Nephron (organoid): Measurements from ENCODE around the gene DNER.

Experiments
- H3K27ac Mint-ChIP-seq, 3 experiments: 2 replicates each; pipeline ENCODE4 v1.8.0; 2020; ENCODE audit warnings: mixed read lengths in 3 of 3, mild to moderate bottlenecking in 2 of 3, moderate library complexity in 1 of 3
- H3K27me3 Mint-ChIP-seq: 2 replicates; pipeline ENCODE4 v1.8.0; 2021; ENCODE audit warnings: low read depth, mild to moderate bottlenecking, moderate library complexity, mixed read lengths
- H3K36me3 Mint-ChIP-seq: 2 replicates; pipeline ENCODE4 v1.8.0; 2020; ENCODE audit warnings: low read depth, mixed read lengths
- H3K4me1 Mint-ChIP-seq: 2 replicates; pipeline ENCODE4 v1.8.0; 2020; ENCODE audit warnings: mixed read lengths
- H3K4me3 Mint-ChIP-seq, 3 experiments: 2 replicates each; pipeline ENCODE4 v1.8.0; 2020; ENCODE audit warnings: mild to moderate bottlenecking in 3 of 3, mixed read lengths in 3 of 3, moderate library complexity in 2 of 3
- H3K9me3 Mint-ChIP-seq: 2 replicates; pipeline ENCODE4 v1.8.0; 2020; ENCODE audit warnings: mixed read lengths
- CTCF ChIP-seq, 3 experiments: fragments of 200-600 bp; sonication (generic); IDR thresholded peaks; one replicate each; pipeline ENCODE4 v1.5.0; 2021; ENCODE audit warnings: antibody characterized with exemption in 3 of 3; ENCODE audit not compliant: unreplicated experiment in 3 of 3

DNER gene

GRCh38 chr2:229666811-229667210 is 47.5 kb downstream of the DNER start:
- no peak overlapping the region for H3K4me3 Mint-ChIP-seq
- peaks cover 6% of the 10 kb centered on the region for H3K27me3 Mint-ChIP-seq
- H3K27ac Mint-ChIP-seq: no peak overlapping the region
- no peaks in the 10 kb centered on the region for H3K36me3 Mint-ChIP-seq
- H3K4me1 Mint-ChIP-seq: no peaks in the 10 kb centered on the region
- no peak for TF ChIP-seq CTCF (IDR thresholded peaks at IDR 0.05; ENCODE audit: unreplicated experiment in 3 of 3)
- H3K9me3 Mint-ChIP-seq: no peaks in the 10 kb centered on the region

- Mint-ChIP-seq H3K27me3 (no peaks in the 10 kb centered on the region), H3K36me3 (no peaks in the 10 kb centered on the region), H3K4me3 (no peak overlapping the region), H3K4me1 (no peaks in the 10 kb centered on the region), H3K9me3 (no peaks in the 10 kb centered on the region), H3K27ac (no peak overlapping the region)
- no peak for TF ChIP-seq CTCF (IDR thresholded peaks at IDR 0.05; ENCODE audit: unreplicated experiment in 3 of 3)
Observed at GRCh38 chr2:229665158-229665557, 49.2 kb downstream of the DNER start.

- no peak for TF ChIP-seq CTCF (IDR thresholded peaks at IDR 0.05; ENCODE audit: unreplicated experiment in 3 of 3)
- Mint-ChIP-seq H3K36me3 (no peaks in the 10 kb centered on the region), H3K4me3 (no peak overlapping the region), H3K9me3 (no peaks in the 10 kb centered on the region), H3K4me1 (no peaks in the 10 kb centered on the region), H3K27ac (no peak overlapping the region), H3K27me3 (no peaks in the 10 kb centered on the region)
Observed at GRCh38 chr2:229661478-229661877, 52.9 kb downstream of the DNER start.

- no peak overlapping the region for H3K27ac Mint-ChIP-seq
- H3K9me3 Mint-ChIP-seq: no peaks in the 10 kb centered on the region
- no peak for TF ChIP-seq CTCF (IDR thresholded peaks at IDR 0.05; ENCODE audit: unreplicated experiment in 3 of 3)
- H3K4me3 Mint-ChIP-seq: no peak overlapping the region
- H3K36me3 Mint-ChIP-seq: no peaks in the 10 kb centered on the region
- no peaks in the 10 kb centered on the region for H3K4me1 Mint-ChIP-seq
- H3K27me3 Mint-ChIP-seq: no peaks in the 10 kb centered on the region
Observed at GRCh38 chr2:229660951-229661350, 53.4 kb downstream of the DNER start.

GRCh38 chr2:229660391-229660790 is 54.0 kb downstream of the DNER start:
- Mint-ChIP-seq H3K4me3 (no peak overlapping the region), H3K27ac (no peak overlapping the region), H3K9me3 (no peaks in the 10 kb centered on the region), H3K27me3 (no peaks in the 10 kb centered on the region), H3K36me3 (no peaks in the 10 kb centered on the region), H3K4me1 (no peaks in the 10 kb centered on the region)
- TF ChIP-seq CTCF (IDR thresholded peaks at IDR 0.05; ENCODE audit: unreplicated experiment in 3 of 3): no peak

GRCh38 chr2:229658004-229658403 is 56.4 kb downstream of the DNER start:
- TF ChIP-seq CTCF (IDR thresholded peaks at IDR 0.05; ENCODE audit: unreplicated experiment in 3 of 3): no peak
- H3K4me1 Mint-ChIP-seq: peaks cover 6% of the 10 kb centered on the region
- no peaks in the 10 kb centered on the region for H3K9me3 Mint-ChIP-seq
- no peaks in the 10 kb centered on the region for H3K27me3 Mint-ChIP-seq
- H3K27ac Mint-ChIP-seq: no peak overlapping the region
- H3K4me3 Mint-ChIP-seq: no peak overlapping the region
- H3K36me3 Mint-ChIP-seq: no peaks in the 10 kb centered on the region
